HG03196 (cell line): ENCODE results near the gene APP.
"Not testable (repeated sequence)": the region's sequence is repeated elsewhere in the genome, so short reads cannot be mapped to it uniquely, and the experiment has no call there.

Experiments
- ATAC-seq: cut with Tn5 transposase; IDR thresholded peaks from one replicate; pipeline ENCODE4 v1.9.1; 2021; ENCODE audit not compliant: unreplicated experiment

APP gene

DNA sequence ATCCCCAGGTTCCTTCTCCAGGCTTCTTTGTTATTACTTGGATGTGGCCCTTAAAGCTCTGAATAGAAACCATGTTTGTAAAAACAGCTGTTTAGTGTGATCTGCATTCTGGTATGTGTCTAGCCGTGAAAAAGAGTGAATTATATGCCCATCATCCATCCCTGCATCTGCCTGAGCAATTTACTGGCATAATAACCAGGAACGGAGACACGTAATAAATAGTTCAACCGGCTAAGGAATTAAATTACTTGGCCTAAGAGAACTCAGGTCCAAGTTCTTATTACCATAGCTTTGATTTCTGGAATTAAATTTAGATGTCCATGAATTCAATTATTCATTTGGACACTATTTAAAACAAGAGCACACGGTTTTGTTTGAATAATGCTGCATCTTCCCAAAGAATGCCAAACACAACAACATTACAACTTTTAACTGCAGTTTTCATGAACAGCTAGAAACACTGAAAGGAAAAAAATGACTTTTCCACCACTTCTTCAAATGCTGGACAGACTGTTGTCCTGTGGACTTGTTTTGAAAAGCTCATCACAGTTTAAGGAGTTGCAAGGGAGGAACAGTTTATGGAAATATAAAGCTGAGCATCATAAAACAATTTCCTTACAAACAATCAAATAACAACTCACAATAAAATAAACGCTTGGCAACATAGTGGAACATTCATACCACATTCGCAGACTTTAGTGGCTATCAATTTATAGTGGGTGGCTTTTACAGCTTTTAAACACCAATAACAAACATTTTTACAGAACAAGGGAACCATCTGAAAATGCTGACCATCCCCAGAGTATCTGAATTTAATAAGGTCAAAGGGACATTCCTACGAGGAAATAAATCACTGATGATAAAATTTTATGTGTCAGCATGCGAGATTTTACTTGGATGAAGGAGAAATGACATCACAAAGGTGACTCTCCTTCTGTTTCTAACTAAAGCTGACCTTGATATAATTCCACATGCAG is 144.7 kb downstream of the APP start:
- ATAC-seq: no peak

- not testable (repeated sequence) for ATAC-seq
Observed at GRCh38 chr21:26023406-26023805, 147.2 kb downstream of the APP start.

- not testable (repeated sequence) for ATAC-seq
Observed at GRCh38 chr21:26022598-26023337, 147.8 kb downstream of the APP start.

- no peak for ATAC-seq
Observed at GRCh38 chr21:26020510-26020909, 150.1 kb downstream of the APP start.

- ATAC-seq: no peak
Observed at GRCh38 chr21:26020081-26020480, 150.5 kb downstream of the APP start.

DNA sequence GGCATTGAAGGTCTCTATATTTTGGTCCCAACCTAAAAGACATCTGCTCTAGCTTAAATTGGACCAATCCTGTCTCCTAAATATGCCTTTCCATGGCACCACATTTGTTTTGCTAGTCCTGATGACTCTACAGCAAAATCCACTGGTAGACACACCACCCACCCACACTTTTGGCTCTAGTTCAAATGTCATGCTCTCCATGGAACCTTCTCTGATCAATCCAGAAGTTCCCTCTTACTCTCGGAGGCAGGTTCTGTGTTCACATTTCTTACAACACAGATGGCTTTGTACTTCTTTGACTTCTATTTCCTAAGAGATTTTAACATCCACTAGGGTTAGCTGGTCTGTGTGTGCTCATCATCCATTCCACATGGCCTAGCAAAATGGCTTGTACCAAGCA is 151.3 kb downstream of the APP start:
- ATAC-seq: no peak

DNA sequence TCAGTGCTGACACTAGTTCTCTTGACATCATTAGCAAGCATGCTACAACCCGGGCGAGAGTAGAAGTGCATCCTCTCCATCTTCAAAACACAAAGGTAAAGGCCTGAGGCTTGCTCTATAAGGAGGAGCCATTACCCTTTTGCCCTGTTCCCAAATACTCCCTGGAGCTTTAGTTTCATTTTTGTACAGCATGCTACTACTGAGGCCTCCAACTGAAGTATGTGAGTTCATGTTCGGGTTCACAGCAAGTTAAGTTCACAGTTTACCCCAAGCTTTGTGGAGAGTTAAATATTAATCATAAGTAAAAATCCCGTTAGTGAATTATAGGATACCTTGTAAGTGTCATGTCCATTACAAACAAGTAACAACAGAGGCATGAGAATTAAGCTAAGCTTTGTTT is 156.6 kb downstream of the APP start:
- ATAC-seq: no peak

DNA sequence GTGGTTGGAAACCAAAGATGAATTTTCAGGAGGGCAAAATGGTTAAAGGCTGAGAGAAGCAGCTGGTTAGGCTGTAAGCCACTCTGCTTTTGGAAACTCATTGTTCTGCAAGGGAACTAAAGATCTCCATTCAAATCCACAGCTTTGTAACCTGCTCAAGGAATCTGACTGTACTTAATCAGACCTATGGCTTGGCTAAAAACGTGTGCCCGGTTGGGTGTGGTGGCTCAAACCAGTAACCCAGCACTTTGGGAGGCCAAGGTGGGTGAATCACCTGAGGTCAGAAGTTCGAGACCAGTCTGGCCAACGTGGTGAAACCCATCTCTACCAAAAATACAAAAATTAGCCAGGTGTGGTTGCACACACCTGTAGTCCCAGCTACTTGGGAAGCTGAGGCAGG is 158.1 kb downstream of the APP start:
- not testable (repeated sequence) for ATAC-seq

- ATAC-seq: no peak
Observed at GRCh38 chr21:26011292-26011940, 159.2 kb downstream of the APP start.

DNA sequence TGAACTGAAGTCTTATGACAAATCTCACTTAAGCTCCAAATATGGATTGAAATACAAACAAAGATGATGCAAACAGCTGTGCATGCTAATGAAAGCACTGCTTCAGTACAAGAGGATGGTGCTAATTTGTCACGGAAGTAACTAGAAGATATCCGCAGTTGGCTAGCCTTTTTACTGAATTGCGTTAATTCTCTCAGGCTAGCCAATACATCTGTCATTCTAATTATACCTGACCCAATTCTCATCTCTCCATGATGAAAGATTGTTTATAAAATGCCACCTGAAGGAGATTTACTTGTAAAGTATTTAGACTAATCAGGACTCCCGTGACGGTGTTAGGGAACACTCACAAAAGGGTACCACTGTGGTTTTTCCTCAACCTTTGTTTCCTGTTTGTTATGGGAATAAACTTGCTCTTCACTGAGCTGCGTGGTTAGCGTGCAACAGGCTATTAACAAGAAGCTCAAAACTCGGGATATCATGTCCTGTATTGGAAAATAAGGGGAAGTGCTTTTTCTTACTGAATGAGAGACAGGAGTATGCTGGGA is 162.5 kb downstream of the APP start:
- ATAC-seq: no peak

- ATAC-seq: no peak
Observed at GRCh38 chr21:26005464-26005863, 165.1 kb downstream of the APP start.

- no peak for ATAC-seq
Observed at GRCh38 chr21:26003404-26003803, 167.2 kb downstream of the APP start.

DNA sequence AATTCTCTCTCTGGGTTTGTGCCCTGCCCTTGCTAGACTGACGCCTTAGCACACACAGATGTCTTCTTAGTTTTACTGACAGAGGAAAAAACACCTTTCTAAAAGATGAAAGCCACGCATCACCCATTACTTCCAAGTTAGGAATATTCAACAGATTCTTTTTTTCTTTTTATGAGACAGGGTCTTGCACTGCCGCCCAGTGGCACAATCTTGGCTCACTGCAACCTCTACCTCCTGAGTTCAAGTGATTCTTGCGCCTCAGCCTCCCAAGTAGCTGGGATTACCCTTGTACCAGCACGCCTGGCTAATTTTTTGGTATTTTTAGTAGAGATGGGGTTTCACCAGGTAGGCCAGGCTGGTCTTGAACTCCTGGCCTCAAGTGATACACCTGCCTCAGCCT is 169.2 kb downstream of the APP start:
- ATAC-seq: no peak

- ATAC-seq: no peak
Observed at GRCh38 chr21:25999921-26000582, 170.5 kb downstream of the APP start.

DNA sequence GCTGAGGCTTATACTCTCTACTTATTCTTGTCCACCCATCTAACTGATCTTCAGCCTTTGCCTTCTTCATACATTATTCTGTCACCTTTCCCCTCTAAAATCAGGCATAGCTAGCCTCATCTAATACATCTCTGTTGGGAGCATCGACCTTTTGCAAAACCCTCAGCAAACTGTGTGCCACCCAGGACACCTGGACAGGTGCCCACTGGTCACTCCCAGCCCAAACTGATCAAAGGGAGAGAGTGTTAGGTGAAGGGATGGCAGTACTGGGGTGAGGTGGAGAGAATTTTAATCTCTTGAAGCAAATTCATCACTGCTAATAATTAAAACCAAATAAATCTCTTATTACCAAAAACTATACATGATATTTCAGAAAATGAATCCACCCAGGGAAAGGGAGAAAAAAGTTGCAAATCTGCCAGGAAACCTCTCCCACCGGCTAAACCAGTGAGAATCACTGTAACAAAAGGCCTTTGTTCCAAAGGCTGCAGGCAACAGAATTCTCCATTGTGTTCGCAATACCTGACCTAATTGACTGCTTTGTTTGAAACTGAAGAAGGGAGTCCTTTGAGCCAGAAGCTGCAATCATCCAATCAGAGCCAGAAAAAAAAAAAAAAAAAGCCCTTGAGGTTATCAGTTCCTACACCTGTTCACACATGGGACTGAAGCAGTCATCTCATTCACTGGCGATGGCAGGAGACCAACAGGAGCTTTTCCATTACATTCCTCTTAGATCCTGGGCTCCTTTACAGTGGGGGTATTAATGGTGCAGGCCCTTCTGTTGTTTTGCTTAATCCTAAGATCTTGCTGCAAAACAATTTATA is 172.6 kb downstream of the APP start:
- ATAC-seq: no peak

DNA sequence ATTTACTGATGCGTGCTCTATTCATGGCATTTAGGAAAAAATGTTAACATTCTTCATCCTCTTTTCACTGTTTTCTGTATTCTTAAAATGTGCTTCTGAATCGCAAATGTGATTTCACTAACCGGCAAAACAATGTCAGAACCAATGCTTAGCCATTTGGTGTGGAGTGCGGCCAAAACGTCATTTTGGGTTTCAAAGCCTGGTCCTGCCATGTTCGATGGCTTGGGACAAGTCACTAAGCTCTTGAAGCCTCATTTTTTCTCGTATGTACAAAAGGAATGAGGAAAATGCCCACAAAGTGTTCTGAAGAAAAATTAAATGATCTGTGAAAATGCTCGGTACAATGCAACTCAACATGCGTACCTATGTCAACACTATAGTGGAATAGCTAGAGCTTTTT is 175.3 kb downstream of the APP start:
- no peak for ATAC-seq

GRCh38 chr21:25994758-25995163 is 175.8 kb downstream of the APP start:
- no peak for ATAC-seq

DNA sequence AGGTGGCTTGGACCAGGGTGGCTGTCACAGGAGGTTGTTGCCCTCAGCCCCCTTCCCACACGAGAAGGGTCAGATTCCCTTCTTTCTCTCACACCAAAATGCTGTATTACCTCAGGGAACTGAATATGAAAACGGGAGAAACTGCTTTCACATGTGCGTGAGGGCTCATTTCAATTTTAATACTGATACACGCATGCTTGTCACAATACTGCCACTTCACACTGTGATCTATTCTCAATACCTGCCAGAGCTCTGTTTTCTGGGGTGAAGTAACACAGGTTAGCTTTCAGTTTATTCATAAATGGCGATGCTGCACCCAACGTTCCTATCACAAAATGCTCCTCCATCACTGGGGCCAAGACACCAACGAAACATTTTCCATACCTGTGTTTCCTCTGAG is 181.8 kb downstream of the APP start:
- ATAC-seq: no peak

- no peak for ATAC-seq
Observed at GRCh38 chr21:25987531-25987930, 183.0 kb downstream of the APP start.

- no peak for ATAC-seq
Observed at GRCh38 chr21:25986928-25987327, 183.6 kb downstream of the APP start.
